Spleen (tissue), 11 donors: Measurements from ENCODE around the gene RNF166. TPM values are rescaled to one million over a fixed set of nuclear protein-coding genes. Genes with fewer than 3 reads are reported as not detected.

Experiments
- DNase-seq: peaks from one replicate; pipeline ENCODE4 v3.0.0-alpha.2; 2020
- H3K27ac ChIP-seq, 8 donors: fragments of 200-600 bp; sonication (generic) in 7 of 8; 1 replicate in 4 of 8; 2 replicates in 4 of 8; pipeline versions ENCODE4 v1.5.0 to v1.8.0; 2016 to 2021; ENCODE audit warnings: inconsistent platforms in 4 of 8, mild to moderate bottlenecking in 4 of 8, moderate library complexity in 1 of 8
- H3K27me3 ChIP-seq, 7 donors: fragments of 200-600 bp; sonication (generic) in 6 of 7; replicated peaks in 1 of 7; 1 replicate in 4 of 7; 2 replicates in 3 of 7; pipeline versions ENCODE4 v1.5.0 to v1.8.0; 2016 to 2021; ENCODE audit warnings: inconsistent platforms in 3 of 7, mild to moderate bottlenecking in 1 of 7
- H3K36me3 ChIP-seq, 6 donors: fragments of 200-600 bp; sonication (generic) in 5 of 6; 1 replicate in 4 of 6; 2 replicates in 2 of 6; pipeline versions ENCODE4 v1.5.0 to v1.8.0; 2016 to 2021; ENCODE audit warnings: inconsistent platforms in 2 of 6
- H3K4me1 ChIP-seq, 6 donors: fragments of 200-600 bp; sonication (generic) in 5 of 6; 1 replicate in 3 of 6; 2 replicates in 3 of 6; pipeline versions ENCODE4 v1.5.0 to v1.8.0; 2016 to 2021; ENCODE audit warnings: inconsistent platforms in 3 of 6
- H3K4me3 ChIP-seq, 8 donors: fragments of 200-600 bp; sonication (generic) in 7 of 8; 1 replicate in 4 of 8; 2 replicates in 4 of 8; pipeline versions ENCODE4 v1.5.0 to v1.8.0; 2016 to 2021; ENCODE audit warnings: inconsistent platforms in 4 of 8, mild to moderate bottlenecking in 4 of 8, moderate library complexity in 2 of 8
- H3K9me3 ChIP-seq, 8 donors: fragments of 200-600 bp; sonication (generic) in 7 of 8; 1 replicate in 4 of 8; 2 replicates in 4 of 8; pipeline versions ENCODE4 v1.5.0 to v1.8.0; 2016 to 2021; ENCODE audit warnings: inconsistent platforms in 4 of 8
- CTCF ChIP-seq, 11 experiments: fragments of 200-600 bp in 7 of 11; fragments of 450-650 bp in 4 of 11; sonication (generic) in 4 of 11; IDR thresholded peaks in 8 of 11; conservative IDR thresholded peaks in 3 of 11; 1 replicate in 7 of 11; 2 replicates in 4 of 11; pipeline versions ENCODE4 v1.4.0 to v1.8.0; 2016 to 2021; ENCODE audit warnings: antibody characterized with exemption in 11 of 11, inconsistent platforms in 4 of 11, mild to moderate bottlenecking in 1 of 11
- POLR2A ChIP-seq, 3 donors: fragments of 450-650 bp; IDR thresholded peaks; one replicate each; pipeline ENCODE4 v1.5.1; 2017; ENCODE audit warnings: antibody characterized with exemption in 3 of 3, mild to moderate bottlenecking in 1 of 3
- POLR2AphosphoS5 ChIP-seq, 3 donors: sonication (generic); formaldehyde crosslinking; IDR thresholded peaks; one replicate each; pipeline ENCODE4 v1.5.1; 2017; ENCODE audit warnings: antibody characterized with exemption in 3 of 3
- WGBS, 5 donors: extraction: QIAGEN DNeasy Blood & Tissue Kit in 3 of 5; methylation state at CpG; one replicate each; pipeline versions ENCODE4 v1.1.5 to v1.1.7; 2013 to 2018; 5-methylcytosine and 5-hydroxymethylcytosine counted together
- intact Hi-C: fragments of 100-400 bp; cut with DNase I; formaldehyde crosslinking; loops from one replicate; pipeline ENCODE4 v1.15.0; 2023; ENCODE audit warnings: low total_unique reads
- polyA plus RNA-seq, 3 donors: library from polyadenylated mRNA; stranded (reverse); fragments of 200-250 nt; gene quantifications; one replicate each; pipeline ENCODE4 v1.2.1, GENCODE V29; 2013
- total RNA-seq, 7 donors: library from RNA; depleted of rRNA in 3 of 7; stranded (reverse); fragments of >200 nt in 3 of 7; fragmentation: NEBNext Ultra II Directional in 4 of 7; extraction: Animal tissue kit (Norgen Biotek cat#: 25700) in 4 of 7; gene quantifications; one replicate each; pipeline versions ENCODE4 v1.1.0 to v1.2.1, GENCODE V29; 2016 to 2021
- donor health status: healthy with polysubstance abuse.
- donor health status: DM: no; HTN: no; CAD: no; lungs with moderate emphysema.
- donor health status: DM: no; HTN: no; CAD: no.
- donor health status: Bipolar disorder and iron deficiency.
- donor health status: healthy.
- donor health status: DM: no; HTN: no; CAD: no.
- donor health status: DM: yes; HTN: yes; CAD: no.

RNF166 gene
- total and polyA plus RNA-seq, 10 donors, result 55.7 to 135 (median 98.8) TPM

- intact Hi-C loops, result no loop called here
- peak overlapping the region in 7 of 8 donors; percentile 55 to 83 (median 69) for H3K27ac ChIP-seq
- WGBS, 5 donors, result 31 to 47% (median 36%) methylated on average over 18 to 26 of the region's 26 CpGs
Observed at GRCh38 chr16:88691924-88692560, 14.2 kb downstream of the RNF166 start.

GRCh38 chr16:88691129-88691813 is 14.9 kb downstream of the RNF166 start:
- intact Hi-C loops, result no loop called here
- Histone ChIP-seq H3K27ac (peak overlapping the region in 6 of 8 donors; percentile 55 to 83 (median 74)), H3K4me1 (peaks cover 15 to 47% (median 39%) of the 10 kb centered on the region in 6 donors), H3K4me3 (peak overlapping the region in 1 of 8 donors; percentile 48), H3K9me3 (no peaks in the 10 kb centered on the region), H3K36me3 (peaks cover 0 to 22% (median 9%) of the 10 kb centered on the region in 6 donors), H3K27me3 (peaks cover 0 to 32% (median 4%) of the 10 kb centered on the region in 7 donors)
- WGBS, 5 donors, result 82 to 92% (median 84%) methylated on average over 20 to 33 of the region's 33 CpGs
- no peak for TF ChIP-seq CTCF (IDR thresholded peaks at IDR 0.05 in 8 of 11, conservative IDR thresholded peaks at IDR 0.05 in 3 of 11)
- no peak for TF ChIP-seq POLR2A (IDR thresholded peaks at IDR 0.05)
- DNase-seq, result peak; percentile 78

More at GRCh38 chr16:88691924-88692560, 14.2 kb downstream of the RNF166 start:
- Histone ChIP-seq H3K9me3 (no peaks in the 10 kb centered on the region), H3K4me1 (peaks cover 9 to 42% (median 32%) of the 10 kb centered on the region in 6 donors), H3K4me3 (peak overlapping the region in 1 of 8 donors; percentile 48), H3K36me3 (peaks cover 0 to 30% (median 16%) of the 10 kb centered on the region in 6 donors), H3K27me3 (peaks cover 0 to 24% (median 3%) of the 10 kb centered on the region in 7 donors)
- TF ChIP-seq POLR2A (IDR thresholded peaks at IDR 0.05) (no peak), POLR2AphosphoS5 (IDR thresholded peaks at IDR 0.05) (peak; percentile 13 to 54 (median 27))
- peak; percentile 92 for DNase-seq

GRCh38 chr16:88690341-88691128 is 15.7 kb downstream of the RNF166 start:
- 77 to 86% (median 83%) methylated on average over 16 to 21 of the region's 21 CpGs for WGBS, 5 donors
- peaks cover 0 to 39% (median 4%) of the 10 kb centered on the region in 7 donors for H3K27me3 ChIP-seq
- intact Hi-C loops, result no loop called here
- peak overlapping the region in 1 of 8 donors; percentile 83 for H3K27ac ChIP-seq
- no peak for DNase-seq
- H3K4me3 ChIP-seq, result no peak overlapping the region
- peaks cover 15 to 54% (median 46%) of the 10 kb centered on the region in 6 donors for H3K4me1 ChIP-seq
- no peak for TF ChIP-seq POLR2A (IDR thresholded peaks at IDR 0.05)
- no peak for TF ChIP-seq CTCF (IDR thresholded peaks at IDR 0.05 in 8 of 11, conservative IDR thresholded peaks at IDR 0.05 in 3 of 11)
- no peak for TF ChIP-seq POLR2AphosphoS5 (IDR thresholded peaks at IDR 0.05)
- no peaks in the 10 kb centered on the region for H3K9me3 ChIP-seq
- H3K36me3 ChIP-seq, result peaks cover 0 to 15% (median 1%) of the 10 kb centered on the region in 6 donors

- 53 to 71% (median 63%) methylated on average over 14 to 28 of the region's 28 CpGs for WGBS, 5 donors
- intact Hi-C loops, result no loop called here
Observed at GRCh38 chr16:88688013-88688778, 18.0 kb downstream of the RNF166 start.

More at GRCh38 chr16:88688013-88688778, 18.0 kb downstream of the RNF166 start:
- Histone ChIP-seq H3K9me3 (no peaks in the 10 kb centered on the region), H3K4me1 (peaks cover 22 to 69% (median 56%) of the 10 kb centered on the region in 6 donors), H3K4me3 (no peak overlapping the region), H3K27me3 (peaks cover 0 to 56% (median 9%) of the 10 kb centered on the region in 7 donors), H3K27ac (no peak overlapping the region), H3K36me3 (no peaks in the 10 kb centered on the region)
- TF ChIP-seq POLR2AphosphoS5 (IDR thresholded peaks at IDR 0.05) (no peak), CTCF (IDR thresholded peaks at IDR 0.05 in 8 of 11, conservative IDR thresholded peaks at IDR 0.05 in 3 of 11) (no peak), POLR2A (IDR thresholded peaks at IDR 0.05) (no peak)
- DNase-seq, result peak; percentile 79
